Astrocyte (in vitro differentiated cells and primary cell): ENCODE results near the gene LMF1. TPM values are rescaled to one million over a fixed set of nuclear protein-coding genes. Genes with fewer than 3 reads are reported as not detected.

Experiments used
- DNase-seq: peaks from one replicate; pipeline ENCODE4 v3.0.0-alpha.2; 2010; ENCODE audit warnings: low read depth
- FAIRE-seq: peaks from 2 replicates; lab custom pipeline; 2011; peaks lifted over from hg19 to GRCh38; lab: Jason Lieb, UNC
- H2AFZ ChIP-seq: 2 replicates; pipeline ENCODE4 v1.6.0; 2012; ENCODE audit warnings: low read depth, low read length, inconsistent platforms
- H3K27ac ChIP-seq: 2 replicates; pipeline ENCODE4 v1.5.1; 2011; ENCODE audit warnings: low read depth, low read length, inconsistent platforms
- H3K27me3 ChIP-seq: 2 replicates; pipeline ENCODE4 v1.6.0; 2011; ENCODE audit warnings: low read length, inconsistent platforms; ENCODE audit not compliant: insufficient read depth
- H3K36me3 ChIP-seq: 2 replicates; pipeline ENCODE4 v1.5.1; 2011; ENCODE audit warnings: low read length, inconsistent platforms; ENCODE audit not compliant: insufficient read depth
- H3K4me1 ChIP-seq: 2 replicates; pipeline ENCODE4 v1.5.1; 2011; ENCODE audit warnings: low read length, inconsistent platforms; ENCODE audit not compliant: insufficient read depth
- H3K4me2 ChIP-seq: 2 replicates; pipeline ENCODE4 v1.6.0; 2012; ENCODE audit warnings: low read length, inconsistent platforms
- H3K4me3 ChIP-seq: 2 replicates; pipeline ENCODE4 v1.5.1; 2011; ENCODE audit warnings: low read depth, mild to moderate bottlenecking, low read length, inconsistent platforms; ENCODE audit not compliant: insufficient read depth
- H3K79me2 ChIP-seq: 2 replicates; pipeline ENCODE4 v1.6.0; 2012; ENCODE audit warnings: mild to moderate bottlenecking, low read length, inconsistent platforms; ENCODE audit not compliant: insufficient read depth
- H3K9ac ChIP-seq: 2 replicates; pipeline ENCODE4 v1.6.0; 2012; ENCODE audit warnings: mild to moderate bottlenecking, low read length, inconsistent platforms
- H3K9me3 ChIP-seq: 2 replicates; pipeline ENCODE4 v1.5.1; 2012; ENCODE audit warnings: low read depth, mild to moderate bottlenecking, low read length, inconsistent platforms; ENCODE audit not compliant: insufficient read depth
- H4K20me1 ChIP-seq: 2 replicates; pipeline ENCODE4 v1.6.0; 2012; ENCODE audit warnings: low read length, inconsistent platforms; ENCODE audit not compliant: insufficient read depth
- H3K27ac Mint-ChIP-seq: one replicate; pipeline ENCODE4 v1.8.0; 2021; ENCODE audit warnings: mild to moderate bottlenecking, mixed read lengths; ENCODE audit not compliant: unreplicated experiment
- H3K27me3 Mint-ChIP-seq: one replicate; pipeline ENCODE4 v1.8.0; 2021; ENCODE audit warnings: low read depth, mixed read lengths; ENCODE audit not compliant: unreplicated experiment
- H3K36me3 Mint-ChIP-seq: one replicate; pipeline ENCODE4 v1.8.0; 2021; ENCODE audit warnings: low read depth, mixed read lengths; ENCODE audit not compliant: unreplicated experiment
- H3K4me1 Mint-ChIP-seq: one replicate; pipeline ENCODE4 v1.8.0; 2021; ENCODE audit warnings: low read depth, mixed read lengths; ENCODE audit not compliant: unreplicated experiment
- H3K4me3 Mint-ChIP-seq: one replicate; pipeline ENCODE4 v1.8.0; 2021; ENCODE audit warnings: mild to moderate bottlenecking, moderate library complexity, mixed read lengths; ENCODE audit not compliant: unreplicated experiment
- H3K9me3 Mint-ChIP-seq: one replicate; pipeline ENCODE4 v1.8.0; 2021; ENCODE audit warnings: mild to moderate bottlenecking, mixed read lengths; ENCODE audit not compliant: unreplicated experiment
- CTCF ChIP-seq: IDR thresholded peaks from 2 replicates; pipeline ENCODE4 v1.5.1; 2011; ENCODE audit warnings: low read depth, mild to moderate bottlenecking, inconsistent platforms, low read length, moderate library complexity; ENCODE audit not compliant: insufficient read depth
- EZH2 ChIP-seq: IDR thresholded peaks from 2 replicates; pipeline ENCODE4 v1.6.1; 2012; ENCODE audit warnings: mild to moderate bottlenecking, low read length, inconsistent platforms; ENCODE audit not compliant: insufficient read depth
- total RNA-seq: library from RNA; stranded (reverse); gene quantifications from 2 replicates; pipeline ENCODE4 v1.2.1, GENCODE V29; 2021

Gene LMF1
- total RNA-seq, 1 donor from 2014 or later = 12.6 TPM

- Histone ChIP-seq H3K79me2 (no peaks in the 10 kb centered on the region), H3K4me2 (no peak overlapping the region), H3K4me3 (no peak overlapping the region), H3K9me3 (no peaks in the 10 kb centered on the region), H3K27me3 (no peaks in the 10 kb centered on the region), H2AFZ (no peak overlapping the region), H3K9ac (no peak overlapping the region), H3K27ac (no peak overlapping the region), H4K20me1 (peaks cover 4% of the 10 kb centered on the region), H3K36me3 (no peaks in the 10 kb centered on the region), H3K4me1 (peaks cover 10% of the 10 kb centered on the region)
- no peak overlapping the region for H3K27ac Mint-ChIP-seq
- H3K27me3 Mint-ChIP-seq = peaks cover 3% of the 10 kb centered on the region
- H3K4me1 Mint-ChIP-seq = peaks cover 11% of the 10 kb centered on the region
- H3K4me3 Mint-ChIP-seq = no peak overlapping the region
- FAIRE-seq = no peak
- DNase-seq = no peak
- H3K9me3 Mint-ChIP-seq = peaks cover 3% of the 10 kb centered on the region
- TF ChIP-seq CTCF (no peak), EZH2 (no peak)
- peaks cover 4% of the 10 kb centered on the region for H3K36me3 Mint-ChIP-seq
Observed at GRCh38 chr16:916035-916799, 54.6 kb downstream of the LMF1 start.

GRCh38 chr16:915546-915945, 55.2 kb downstream of the LMF1 start:
- H3K4me1 Mint-ChIP-seq = peaks cover 8% of the 10 kb centered on the region
- no peak overlapping the region for H3K27ac Mint-ChIP-seq
- peaks cover 4% of the 10 kb centered on the region for H4K20me1 ChIP-seq
- H3K9me3 Mint-ChIP-seq = peaks cover 3% of the 10 kb centered on the region
- peaks cover 3% of the 10 kb centered on the region for H3K36me3 Mint-ChIP-seq
- DNase-seq = no peak
- TF ChIP-seq CTCF (no peak), EZH2 (no peak)
- no peaks in the 10 kb centered on the region for H3K36me3 ChIP-seq
- H3K79me2 ChIP-seq = no peaks in the 10 kb centered on the region
- no peak overlapping the region for H3K4me3 Mint-ChIP-seq
- H3K4me1 ChIP-seq = peaks cover 10% of the 10 kb centered on the region
- no peaks in the 10 kb centered on the region for H3K27me3 ChIP-seq
- no peak overlapping the region for H3K4me2 ChIP-seq
- H3K9ac ChIP-seq = no peak overlapping the region
- peaks cover 6% of the 10 kb centered on the region for H3K27me3 Mint-ChIP-seq
- no peak for FAIRE-seq
- H3K4me3 ChIP-seq = no peak overlapping the region
- H3K27ac ChIP-seq = no peak overlapping the region
- no peaks in the 10 kb centered on the region for H3K9me3 ChIP-seq
- H2AFZ ChIP-seq = no peak overlapping the region

GRCh38 chr16:914440-914839, 56.3 kb downstream of the LMF1 start:
- Mint-ChIP-seq H3K27ac (no peak overlapping the region), H3K27me3 (peaks cover 6% of the 10 kb centered on the region), H3K4me1 (peaks cover 2% of the 10 kb centered on the region), H3K9me3 (peaks cover 3% of the 10 kb centered on the region), H3K4me3 (no peak overlapping the region), H3K36me3 (peaks cover under 1% of the 10 kb centered on the region)
- no peaks in the 10 kb centered on the region for H3K36me3 ChIP-seq
- H3K27me3 ChIP-seq = no peaks in the 10 kb centered on the region
- peaks cover 6% of the 10 kb centered on the region for H3K4me1 ChIP-seq
- no peak overlapping the region for H3K4me3 ChIP-seq
- FAIRE-seq (peak; percentile 87), DNase-seq (peak; percentile 12)
- H2AFZ ChIP-seq = no peak overlapping the region
- H3K4me2 ChIP-seq = no peak overlapping the region
- H3K79me2 ChIP-seq = no peaks in the 10 kb centered on the region
- H3K27ac ChIP-seq = no peak overlapping the region
- H3K9me3 ChIP-seq = no peaks in the 10 kb centered on the region
- no peak overlapping the region for H3K9ac ChIP-seq
- H4K20me1 ChIP-seq = no peaks in the 10 kb centered on the region
- TF ChIP-seq EZH2 = no peak
- TF ChIP-seq CTCF = no peak
